Suprapubic skin (tissue), 4 donors: ENCODE data around the gene HSPB9. TPM values are rescaled to one million over a fixed set of nuclear protein-coding genes. Genes with fewer than 3 reads are reported as not detected.

ENCODE experiments used
- DNase-seq, 2 donors: peaks; one replicate each; pipeline ENCODE4 v3.0.0-alpha.2; 2019; ENCODE audit warnings: low spot score in 2 of 2
- H3K27ac ChIP-seq: fragments of 200-600 bp; sonication (generic); one replicate; pipeline ENCODE4 v1.5.1; 2019
- H3K27me3 ChIP-seq: fragments of 200-600 bp; sonication (generic); one replicate; pipeline ENCODE4 v1.5.1; 2019
- H3K36me3 ChIP-seq: fragments of 200-600 bp; sonication (generic); one replicate; pipeline ENCODE4 v1.5.1; 2019
- H3K4me1 ChIP-seq: fragments of 200-600 bp; sonication (generic); one replicate; pipeline ENCODE4 v1.5.1; 2019
- H3K4me3 ChIP-seq: fragments of 200-600 bp; sonication (generic); one replicate; pipeline ENCODE4 v1.5.1; 2019; ENCODE audit warnings: mild to moderate bottlenecking
- H3K9me3 ChIP-seq: fragments of 200-600 bp; sonication (generic); one replicate; pipeline ENCODE4 v1.5.1; 2019
- EP300 ChIP-seq: sonication (generic); formaldehyde crosslinking; IDR thresholded peaks from one replicate; pipeline ENCODE4 v1.6.1; 2017; ENCODE audit warnings: antibody characterized with exemption
- POLR2A ChIP-seq, 2 donors: fragments of 450-650 bp; IDR thresholded peaks; one replicate each; pipeline ENCODE4 v1.6.1; 2017; ENCODE audit warnings: antibody characterized with exemption in 2 of 2, mild to moderate bottlenecking in 2 of 2, moderate library complexity in 2 of 2
- POLR2AphosphoS5 ChIP-seq, 3 donors: sonication (generic); formaldehyde crosslinking; IDR thresholded peaks; one replicate each; pipeline ENCODE4 v1.6.1; 2017; ENCODE audit warnings: antibody characterized with exemption in 3 of 3
- WGBS: methylation state at CpG from one replicate; pipeline ENCODE4 v1.1.5; 2018; 5-methylcytosine and 5-hydroxymethylcytosine counted together
- total RNA-seq, 4 donors: library from RNA; depleted of rRNA; stranded (reverse); fragments of >200 nt; gene quantifications; one replicate each; pipeline ENCODE4 v1.1.0, GENCODE V29; 2016
- TF ChIP-seq, protein P1 (sequence below), 2 donors: fragments of 200-600 bp in 1 of 2; fragments of 450-650 bp in 1 of 2; sonication (generic) in 1 of 2; IDR thresholded peaks; one replicate each; pipeline ENCODE4 v1.5.1; 2016 to 2019; ENCODE audit warnings: antibody characterized with exemption in 2 of 2, mild to moderate bottlenecking in 1 of 2, moderate library complexity in 1 of 2

Gene HSPB9
- total RNA-seq, 4 donors from 2014 or later, result 0.31 to 0.48 TPM; not detected in 2

DNA sequence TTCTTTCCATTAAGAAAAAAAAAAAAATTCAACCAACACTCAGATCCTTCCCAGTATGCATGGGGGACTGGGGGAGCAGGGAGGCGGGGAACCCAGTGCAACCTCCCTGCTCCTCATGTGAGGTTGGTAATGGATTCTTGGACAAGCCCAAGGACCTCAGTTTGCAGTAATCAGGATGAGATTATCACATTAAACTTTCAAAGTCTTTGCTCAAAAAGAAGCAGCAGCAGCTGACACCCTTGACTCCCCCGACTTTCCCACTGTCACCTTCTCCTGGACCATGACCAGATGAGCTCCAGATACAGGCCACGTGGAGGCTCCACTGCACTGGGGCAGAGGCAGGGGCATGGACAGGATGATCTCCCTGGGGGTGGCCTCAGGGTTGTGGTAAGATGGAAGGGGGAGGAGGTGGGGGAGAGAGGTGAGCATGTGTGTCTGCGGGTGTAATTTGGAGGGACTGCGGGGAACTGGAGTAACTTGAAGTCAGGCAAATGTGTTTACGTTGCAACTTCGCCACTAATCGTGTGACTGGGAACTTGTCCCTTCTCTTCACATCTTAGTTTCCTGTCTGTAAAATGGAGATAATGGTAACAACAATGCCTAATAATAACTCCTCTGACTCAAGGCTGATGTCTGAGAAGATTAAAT lies 44.1 kb upstream of the HSPB9 start:
- no peaks in the 10 kb centered on the region for H3K9me3 ChIP-seq
- H3K36me3 ChIP-seq, result no peaks in the 10 kb centered on the region
- H3K4me1 ChIP-seq, result no peaks in the 10 kb centered on the region
- TF ChIP-seq EP300, result no peak
- no peak for TF ChIP-seq POLR2A (IDR thresholded peaks at IDR 0.05)
- TF ChIP-seq, protein P1, sequence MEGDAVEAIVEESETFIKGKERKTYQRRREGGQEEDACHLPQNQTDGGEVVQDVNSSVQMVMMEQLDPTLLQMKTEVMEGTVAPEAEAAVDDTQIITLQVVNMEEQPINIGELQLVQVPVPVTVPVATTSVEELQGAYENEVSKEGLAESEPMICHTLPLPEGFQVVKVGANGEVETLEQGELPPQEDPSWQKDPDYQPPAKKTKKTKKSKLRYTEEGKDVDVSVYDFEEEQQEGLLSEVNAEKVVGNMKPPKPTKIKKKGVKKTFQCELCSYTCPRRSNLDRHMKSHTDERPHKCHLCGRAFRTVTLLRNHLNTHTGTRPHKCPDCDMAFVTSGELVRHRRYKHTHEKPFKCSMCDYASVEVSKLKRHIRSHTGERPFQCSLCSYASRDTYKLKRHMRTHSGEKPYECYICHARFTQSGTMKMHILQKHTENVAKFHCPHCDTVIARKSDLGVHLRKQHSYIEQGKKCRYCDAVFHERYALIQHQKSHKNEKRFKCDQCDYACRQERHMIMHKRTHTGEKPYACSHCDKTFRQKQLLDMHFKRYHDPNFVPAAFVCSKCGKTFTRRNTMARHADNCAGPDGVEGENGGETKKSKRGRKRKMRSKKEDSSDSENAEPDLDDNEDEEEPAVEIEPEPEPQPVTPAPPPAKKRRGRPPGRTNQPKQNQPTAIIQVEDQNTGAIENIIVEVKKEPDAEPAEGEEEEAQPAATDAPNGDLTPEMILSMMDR (IDR thresholded peaks at IDR 0.05), result no peak
- TF ChIP-seq POLR2AphosphoS5 (IDR thresholded peaks at IDR 0.05), result no peak
- no peaks in the 10 kb centered on the region for H3K27me3 ChIP-seq
- no peak for DNase-seq
- no peak overlapping the region for H3K27ac ChIP-seq
- H3K4me3 ChIP-seq, result no peak overlapping the region
- WGBS, result 64% methylated on average over 8 of the region's 8 CpGs

DNA sequence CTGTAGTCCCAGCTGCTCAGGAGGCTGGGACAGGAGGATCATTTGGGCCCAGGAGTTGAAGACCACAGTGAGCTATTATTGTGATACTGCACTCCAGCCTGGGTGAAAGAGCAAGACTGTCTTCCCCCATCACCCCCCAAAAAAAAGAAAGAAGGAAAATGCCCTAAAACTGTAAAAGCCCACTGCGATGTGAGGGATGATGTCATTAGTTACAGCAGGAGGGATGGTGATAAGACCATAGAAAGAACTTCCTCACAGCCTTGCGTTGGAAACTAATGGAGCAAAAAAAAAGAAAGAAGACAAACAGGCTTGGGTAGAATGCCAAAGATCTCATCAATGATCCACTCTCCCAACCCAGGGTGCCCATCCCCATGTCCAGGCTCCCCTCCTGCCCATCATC lies 43.1 kb upstream of the HSPB9 start:
- 81% methylated on average over 2 of the region's 2 CpGs for WGBS
- no peak for TF ChIP-seq EP300
- no peak for TF ChIP-seq POLR2A (IDR thresholded peaks at IDR 0.05)
- no peak for TF ChIP-seq POLR2AphosphoS5 (IDR thresholded peaks at IDR 0.05)
- TF ChIP-seq, protein P1 (IDR thresholded peaks at IDR 0.05), result no peak
- Histone ChIP-seq H3K27me3 (no peaks in the 10 kb centered on the region), H3K4me3 (no peak overlapping the region), H3K9me3 (no peaks in the 10 kb centered on the region), H3K27ac (no peak overlapping the region), H3K4me1 (no peaks in the 10 kb centered on the region), H3K36me3 (no peaks in the 10 kb centered on the region)
- no peak for DNase-seq

DNA sequence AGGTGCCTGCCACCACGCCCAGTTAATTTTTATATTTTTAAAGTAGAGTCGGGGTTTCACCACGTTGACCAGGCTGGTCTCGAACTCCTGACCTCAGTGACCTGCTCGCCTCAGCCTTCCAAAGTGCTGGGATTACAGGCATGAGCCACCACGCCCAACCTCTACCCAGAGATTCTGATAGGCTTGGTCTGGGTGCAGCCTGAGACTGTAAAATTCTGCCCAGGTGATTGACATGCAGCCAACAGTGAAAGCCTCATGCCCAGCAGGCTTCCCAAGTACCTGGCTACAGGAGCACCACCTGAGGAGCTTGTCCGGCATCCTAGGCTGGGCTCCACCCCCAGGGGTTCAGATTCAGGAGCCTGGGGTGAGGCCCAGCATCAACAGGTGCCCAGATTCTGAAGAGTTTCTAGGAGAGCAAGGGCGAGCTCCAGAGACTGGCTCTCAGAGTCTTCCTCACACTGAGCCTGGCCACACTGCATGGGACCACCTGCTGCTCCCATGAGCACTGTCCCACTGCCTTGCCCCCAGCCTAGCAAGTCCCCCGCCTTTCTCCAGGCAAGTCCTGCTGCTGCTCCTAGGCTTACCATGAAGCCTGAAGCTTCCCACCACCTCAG lies 41.0 kb upstream of the HSPB9 start:
- no peak for TF ChIP-seq POLR2A (IDR thresholded peaks at IDR 0.05)
- WGBS, result 69% methylated on average over 9 of the region's 9 CpGs
- no peaks in the 10 kb centered on the region for H3K27me3 ChIP-seq
- H3K4me1 ChIP-seq, result no peaks in the 10 kb centered on the region
- no peaks in the 10 kb centered on the region for H3K9me3 ChIP-seq
- no peak overlapping the region for H3K4me3 ChIP-seq
- no peak for DNase-seq
- no peaks in the 10 kb centered on the region for H3K36me3 ChIP-seq
- no peak overlapping the region for H3K27ac ChIP-seq

DNA sequence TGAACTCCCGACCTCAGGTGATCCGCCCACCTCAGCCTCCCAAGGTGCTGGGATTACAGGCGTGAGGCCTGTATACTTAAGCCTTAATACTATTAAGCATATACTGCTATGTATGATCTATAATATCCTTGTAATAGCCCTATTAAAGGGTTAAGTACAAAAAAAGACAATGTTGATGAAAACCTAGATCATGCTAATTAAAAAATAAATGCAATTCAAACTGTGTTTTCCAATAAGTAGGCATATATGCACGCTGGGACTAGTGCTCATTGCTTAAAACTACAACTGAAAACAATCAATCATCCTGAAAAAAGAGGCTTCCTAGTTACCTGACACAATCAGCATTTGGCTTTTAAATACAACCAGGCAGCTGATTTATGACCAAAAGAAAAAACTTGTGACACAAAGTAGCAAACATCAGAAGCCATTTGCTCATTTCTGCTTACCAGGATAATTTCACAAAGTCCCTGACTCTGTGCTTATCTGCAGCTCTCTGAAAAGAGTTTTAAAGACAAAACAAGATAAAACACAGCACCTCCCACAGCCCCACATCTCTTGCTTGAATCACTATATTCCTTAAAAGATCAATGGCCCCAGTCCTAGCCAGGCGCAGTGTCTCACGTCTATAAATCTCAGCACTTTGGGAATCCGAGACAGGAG lies 35.4 kb upstream of the HSPB9 start:
- Histone ChIP-seq H3K9me3 (no peaks in the 10 kb centered on the region), H3K4me3 (no peak overlapping the region), H3K4me1 (no peaks in the 10 kb centered on the region), H3K27ac (no peak overlapping the region), H3K27me3 (peaks cover 14% of the 10 kb centered on the region), H3K36me3 (no peaks in the 10 kb centered on the region)
- WGBS, result 69% methylated on average over 7 of the region's 7 CpGs
- no peak for TF ChIP-seq POLR2A (IDR thresholded peaks at IDR 0.05)
- TF ChIP-seq EP300, result no peak
- TF ChIP-seq, protein P1 (IDR thresholded peaks at IDR 0.05), result no peak
- no peak for TF ChIP-seq POLR2AphosphoS5 (IDR thresholded peaks at IDR 0.05)
- DNase-seq, result no peak

DNA sequence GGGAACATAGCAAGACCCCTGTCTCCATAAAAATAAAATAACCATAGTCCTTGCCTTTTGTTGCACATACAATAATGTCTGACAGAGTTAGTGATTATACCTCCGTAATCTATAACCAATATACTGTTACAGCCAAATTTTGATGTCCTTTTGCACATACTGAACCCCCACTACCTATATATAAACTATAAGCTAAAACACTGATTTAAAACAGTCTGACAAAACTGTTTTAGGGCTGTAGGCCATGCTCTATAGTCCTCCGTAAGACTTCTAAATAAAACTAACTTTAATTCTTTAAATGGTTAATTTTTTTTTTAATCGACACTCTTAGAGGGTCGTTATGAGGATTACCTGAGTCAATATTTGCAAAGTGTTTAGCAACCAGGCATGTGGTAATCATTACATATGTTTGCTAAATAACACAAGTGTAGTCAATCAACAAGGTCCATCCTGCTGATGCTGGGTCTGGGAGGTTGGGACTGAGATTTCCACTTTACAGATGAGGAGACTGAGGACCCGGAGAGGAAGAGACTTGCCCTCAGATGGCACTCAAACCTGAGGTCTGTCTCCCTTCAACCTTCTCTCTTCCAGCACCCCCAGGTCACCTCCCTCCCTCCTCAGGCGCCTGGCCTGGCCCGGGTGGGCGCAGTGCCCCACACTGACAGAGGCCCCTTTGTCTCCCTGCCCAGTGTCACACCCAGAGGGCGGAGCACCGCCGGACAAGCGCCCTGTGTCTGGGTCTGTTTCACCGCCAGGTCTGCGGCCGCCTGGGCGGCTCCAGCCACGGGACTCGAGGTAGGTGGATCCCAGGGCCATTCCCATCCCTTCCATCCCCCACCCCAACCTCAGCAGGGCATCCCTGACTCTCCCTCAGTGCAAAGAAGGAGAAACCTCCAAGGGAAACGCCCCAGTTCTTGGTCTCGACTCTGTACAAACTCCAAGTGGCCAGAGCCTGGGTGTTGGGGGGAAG lies 34.6 kb upstream of the HSPB9 start:
- DNase-seq, result no peak
- TF ChIP-seq EP300, result no peak
- TF ChIP-seq, protein P1 (IDR thresholded peaks at IDR 0.05), result no peak
- TF ChIP-seq POLR2AphosphoS5 (IDR thresholded peaks at IDR 0.05), result no peak
- no peak for TF ChIP-seq POLR2A (IDR thresholded peaks at IDR 0.05)
- 56% methylated on average over 17 of the region's 20 CpGs for WGBS

More for the DNA sequence above, 34.6 kb upstream of the HSPB9 start:
- H3K27me3 ChIP-seq, result peaks cover 14% of the 10 kb centered on the region
- H3K4me3 ChIP-seq, result no peak overlapping the region
- no peaks in the 10 kb centered on the region for H3K9me3 ChIP-seq
- H3K36me3 ChIP-seq, result no peaks in the 10 kb centered on the region
- H3K27ac ChIP-seq, result no peak overlapping the region
- H3K4me1 ChIP-seq, result no peaks in the 10 kb centered on the region
